GM21576 (cell line): ENCODE measurements around the gene CRYGA.
"Not testable (repeated sequence)": the region's sequence is repeated elsewhere in the genome, so short reads cannot be mapped to it uniquely, and the experiment has no call there.

Experiments
- ATAC-seq: cut with Tn5 transposase; IDR thresholded peaks from one replicate; pipeline ENCODE4 v1.9.1; 2021; ENCODE audit warnings: mild to moderate bottlenecking, moderate library complexity; ENCODE audit not compliant: unreplicated experiment

The CRYGA gene

DNA sequence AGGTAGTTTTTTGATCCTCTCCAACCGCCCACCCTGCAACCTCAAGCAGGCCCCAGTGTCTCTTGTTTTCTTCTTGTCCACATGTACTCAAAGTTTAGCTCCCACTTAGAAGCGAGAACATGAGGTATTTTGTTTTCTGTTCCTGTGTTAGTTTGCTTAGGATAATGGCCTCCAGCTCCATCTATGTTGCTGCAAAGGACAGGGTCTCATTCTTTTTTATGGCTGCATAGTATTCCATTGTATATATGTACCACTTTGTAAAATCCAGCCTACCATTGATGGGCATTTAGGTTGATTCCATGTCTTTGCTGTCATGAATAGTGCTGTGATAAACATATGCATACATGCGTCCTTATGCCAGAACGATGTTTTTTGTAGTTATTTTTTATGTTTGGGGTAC, 36.3 kb downstream of the CRYGA start:
- no peak for ATAC-seq

DNA sequence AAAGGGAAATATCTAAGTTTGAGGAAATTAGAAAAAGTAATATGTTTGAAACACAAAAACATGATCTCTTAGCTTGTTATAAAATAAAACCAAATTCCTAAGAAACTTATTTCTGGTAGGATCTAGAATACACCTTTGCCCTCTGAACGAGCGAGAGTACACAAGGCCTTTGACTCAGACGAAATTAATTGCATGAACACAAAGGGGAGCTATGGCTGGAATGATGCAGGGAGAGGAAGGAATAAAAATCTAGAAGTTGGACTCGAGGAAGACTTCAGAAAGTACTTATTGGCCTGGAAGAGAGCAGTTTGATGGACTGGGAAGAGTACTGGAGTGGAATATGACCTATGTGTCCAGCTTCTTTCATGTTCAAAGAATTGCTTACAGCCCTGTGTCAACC, 38.1 kb downstream of the CRYGA start:
- no peak for ATAC-seq

DNA sequence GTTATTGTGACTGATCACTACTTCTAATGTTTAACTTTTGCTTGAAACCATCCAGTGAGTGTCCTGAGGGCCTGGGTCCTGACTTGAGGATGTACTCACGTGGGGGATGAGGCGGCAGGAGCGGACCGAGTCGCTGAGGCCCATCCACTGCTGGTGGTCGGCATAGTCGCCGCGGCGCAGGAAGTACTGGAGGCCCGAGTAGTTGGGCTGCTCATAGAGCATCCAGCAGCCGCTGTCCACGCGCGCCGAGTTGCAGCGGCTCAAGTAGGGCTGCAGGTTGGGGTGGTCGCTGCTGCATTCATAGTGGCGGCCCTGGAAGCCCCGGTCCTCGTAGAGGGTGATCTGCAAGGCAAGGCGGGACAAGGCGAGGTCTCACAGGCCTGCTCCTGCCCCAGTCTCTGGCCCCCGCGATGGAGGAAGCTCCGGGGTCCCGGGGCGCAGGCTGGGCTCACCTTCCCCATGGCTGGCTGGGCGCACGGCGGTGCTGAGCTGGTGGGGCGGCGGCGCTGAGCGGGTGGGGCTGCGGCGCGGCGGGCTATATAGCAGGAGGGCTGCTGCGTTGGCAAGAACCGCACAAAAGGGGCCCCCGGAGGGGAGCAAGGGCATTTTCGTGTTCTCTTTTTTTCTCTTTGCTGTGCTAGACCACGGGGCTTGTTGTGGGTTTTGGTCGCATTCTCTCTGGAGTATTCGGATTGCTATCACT, 39.2 kb downstream of the CRYGA start, which contains the start of gene CRYGD:
Gene CRYGD (minus strand): TSS at position 512 of the 703 bp plus-strand sequence. CDS start 51 bp downstream, at position 461.
- not testable (repeated sequence) for ATAC-seq

DNA sequence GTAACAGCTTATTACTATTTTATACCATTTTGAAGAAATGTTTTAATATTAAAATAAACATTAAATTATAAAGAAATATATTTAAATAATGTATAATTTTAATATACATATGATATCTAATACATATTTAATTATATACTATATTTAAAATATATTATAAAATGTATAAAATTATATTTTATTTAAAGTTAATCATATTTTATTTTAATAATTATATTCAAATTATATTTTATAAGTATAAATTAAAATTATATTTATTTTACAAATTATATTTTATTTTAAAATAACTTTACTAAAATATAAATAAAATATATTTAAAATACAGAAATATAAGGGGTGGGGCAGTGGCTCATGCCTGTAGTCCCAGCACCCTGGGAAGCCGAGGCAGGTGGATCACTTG, 41.1 kb downstream of the CRYGA start:
- no peak for ATAC-seq

DNA sequence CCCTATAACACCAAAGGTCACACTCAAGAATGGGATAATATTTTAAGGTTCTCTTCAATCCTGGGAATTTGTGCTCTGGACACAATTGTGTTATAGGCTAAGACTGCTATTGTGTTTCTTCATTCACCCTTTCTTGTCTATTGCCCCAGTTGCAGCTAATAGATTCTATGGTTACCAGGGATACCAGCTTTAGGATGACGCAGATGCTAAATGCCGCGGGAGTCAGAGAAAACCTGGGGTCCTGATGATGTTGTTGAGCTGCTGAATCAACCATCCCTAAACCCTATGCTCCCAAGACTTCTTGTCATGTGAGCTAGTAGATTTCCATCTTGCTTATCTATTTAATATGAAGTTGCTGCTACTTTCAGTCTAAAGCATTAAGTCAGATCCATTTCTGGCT, 44.5 kb downstream of the CRYGA start:
- ATAC-seq, result no peak

DNA sequence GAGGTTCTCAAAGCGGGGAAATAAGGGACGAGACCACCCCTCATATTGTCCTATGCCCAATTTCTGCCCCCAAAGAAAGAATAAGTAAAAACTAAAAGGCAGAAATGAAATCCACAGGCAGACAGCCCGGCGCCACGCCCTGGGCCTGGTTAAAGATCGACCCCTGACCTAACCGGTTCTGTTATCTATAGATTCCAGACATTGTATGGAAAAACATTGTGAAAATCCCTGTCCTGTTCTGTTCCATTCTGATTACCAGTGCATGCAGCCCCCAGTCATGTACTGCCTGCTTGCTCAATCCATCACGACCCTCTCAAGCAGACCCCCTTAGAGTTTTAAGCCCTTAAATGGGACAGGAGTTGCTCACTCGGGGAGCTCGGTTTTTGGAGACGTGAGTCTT, 46.0 kb downstream of the CRYGA start:
- not testable (repeated sequence) for ATAC-seq

DNA sequence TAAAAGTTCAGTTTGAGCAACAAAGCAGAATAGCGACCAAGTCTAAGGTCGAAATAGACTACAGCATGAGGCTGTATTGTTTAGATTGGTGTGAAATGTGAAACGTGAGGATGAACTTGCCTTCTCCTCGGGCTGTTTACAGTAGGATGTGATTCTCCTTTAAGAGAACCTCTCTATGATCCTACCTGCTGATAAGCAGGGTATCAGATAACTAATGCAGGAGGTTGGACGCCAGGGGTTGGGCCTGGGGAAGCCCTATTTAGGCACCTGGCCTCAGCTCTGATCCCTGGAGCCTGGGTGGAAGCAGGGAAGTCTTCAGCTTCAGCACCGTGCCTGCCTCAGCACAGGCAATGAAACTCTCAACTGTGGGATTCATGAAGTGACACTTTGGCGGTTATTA, 50.4 kb downstream of the CRYGA start:
- no peak for ATAC-seq

DNA sequence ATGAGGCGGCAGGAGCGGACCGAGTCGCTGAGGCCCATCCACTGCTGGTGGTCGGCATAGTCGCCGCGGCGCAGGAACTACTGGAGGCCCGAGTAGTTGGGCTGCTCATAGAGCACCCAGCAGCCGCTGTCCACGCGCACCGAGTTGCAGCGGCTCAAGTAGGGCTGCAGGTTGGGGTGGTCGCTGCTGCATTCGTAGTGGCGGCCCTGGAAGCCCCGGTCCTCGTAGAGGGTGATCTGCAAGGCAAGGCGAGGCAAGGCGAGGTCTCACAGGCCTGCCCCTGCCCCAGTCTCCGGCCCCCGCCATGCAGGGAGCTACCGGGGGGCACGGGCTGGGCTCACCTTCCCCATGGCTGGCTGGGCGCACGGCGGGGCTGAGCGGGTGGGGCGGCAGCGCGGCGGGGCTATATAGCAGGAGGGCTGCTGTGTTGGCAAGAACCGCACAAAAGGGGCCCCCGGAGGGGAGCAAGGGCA, 51.1 kb downstream of the CRYGA start:
- not testable (repeated sequence) for ATAC-seq
